Measurements from ENCODE around the gene ZC3H18. TPM values are rescaled to one million over a fixed set of nuclear protein-coding genes. Genes with fewer than 3 reads are reported as not detected.

The ZC3H18 gene
- 49.3 TPM for total RNA-seq (ENCODE audit: unreplicated experiment)
- long read RNA-seq, transcript ZC3H18-201 (18 exons, 3,729 nt) = major isoform, 7 of 15 reads
- long read RNA-seq, partial matches to known transcripts = 4 of 15 reads
- long read RNA-seq, other reads (novel, unspliced or antisense) = 3 of 15 reads

- TF ChIP-seq CTCF (IDR thresholded peaks at IDR 0.05; ENCODE audit: unreplicated experiment) = no peak
- no peaks in the 10 kb centered on the region for H3K9me3 Mint-ChIP-seq (ENCODE audit: unreplicated experiment)
- H3K27ac Mint-ChIP-seq (ENCODE audit: unreplicated experiment) = peak within 1 kb of the TSS; percentile 61
- peak; percentile 100 for DNase-seq (ENCODE audit: low spot score)
- H3K4me3 Mint-ChIP-seq (ENCODE audit: unreplicated experiment) = peak within 1 kb of the TSS; percentile 95
- H3K36me3 Mint-ChIP-seq (ENCODE audit: low read depth, unreplicated experiment) = no peaks in the 10 kb centered on the region
- peaks cover 8% of the 10 kb centered on the region for H3K27me3 Mint-ChIP-seq (ENCODE audit: unreplicated experiment)
- H3K4me1 Mint-ChIP-seq (ENCODE audit: unreplicated experiment) = peaks cover 14% of the 10 kb centered on the region
These were observed at the start of gene ZC3H18 for GRCh38 chr16:88569985-88570690. Gene ZC3H18 (plus strand): TSS chr16:88570403. CDS start chr16:88577124, 6,721 bp downstream.

GRCh38 chr16:88521674-88522073, 48.5 kb upstream of the ZC3H18 start:
- H3K36me3 Mint-ChIP-seq (ENCODE audit: low read depth, unreplicated experiment) = peaks cover 9% of the 10 kb centered on the region
- no peak overlapping the region for H3K4me3 Mint-ChIP-seq (ENCODE audit: unreplicated experiment)
- H3K9me3 Mint-ChIP-seq (ENCODE audit: unreplicated experiment) = no peaks in the 10 kb centered on the region
- peaks cover 8% of the 10 kb centered on the region for H3K4me1 Mint-ChIP-seq (ENCODE audit: unreplicated experiment)
- H3K27ac Mint-ChIP-seq (ENCODE audit: unreplicated experiment) = no peak overlapping the region
- DNase-seq (ENCODE audit: low spot score) = no peak
- H3K27me3 Mint-ChIP-seq (ENCODE audit: unreplicated experiment) = peaks cover 12% of the 10 kb centered on the region
- TF ChIP-seq CTCF (IDR thresholded peaks at IDR 0.05; ENCODE audit: unreplicated experiment) = no peak

DNA sequence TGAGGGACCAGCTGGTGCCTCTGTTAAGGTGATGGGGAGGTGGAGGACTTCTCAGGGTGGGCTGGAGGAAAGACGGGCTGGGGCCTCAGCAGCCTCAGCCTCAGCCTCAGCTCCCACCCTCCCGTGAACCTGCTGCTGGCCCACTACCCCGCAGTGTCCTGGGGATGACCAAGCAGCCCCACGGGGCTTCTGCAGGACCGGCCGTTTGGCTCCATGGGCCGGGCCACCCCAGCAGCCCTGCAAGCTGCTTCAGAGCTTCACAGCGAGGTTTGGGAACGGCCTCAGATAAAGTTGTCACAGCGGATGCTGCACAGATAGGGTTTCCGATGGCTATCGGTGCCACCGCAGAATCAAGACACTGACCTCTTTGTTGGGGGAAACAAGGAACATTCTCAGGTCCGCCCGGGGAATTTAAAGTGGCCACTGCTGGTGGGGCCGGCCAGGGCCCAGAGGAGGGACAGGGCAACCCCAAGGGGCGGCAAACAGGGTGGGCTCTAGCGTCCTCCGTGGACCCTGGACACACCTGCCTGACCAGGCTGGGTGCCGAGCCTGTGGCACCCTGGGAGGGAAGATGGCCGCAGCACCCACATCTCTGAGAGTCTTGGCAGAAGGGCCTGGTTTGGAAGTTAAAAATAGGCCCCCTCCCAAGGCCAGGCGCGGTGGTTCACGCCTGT, 47.8 kb upstream of the ZC3H18 start:
- Mint-ChIP-seq H3K4me1 (ENCODE audit: unreplicated experiment) (peaks cover 8% of the 10 kb centered on the region), H3K27me3 (ENCODE audit: unreplicated experiment) (peaks cover 8% of the 10 kb centered on the region), H3K4me3 (ENCODE audit: unreplicated experiment) (no peak overlapping the region), H3K36me3 (ENCODE audit: low read depth, unreplicated experiment) (peaks cover 9% of the 10 kb centered on the region), H3K27ac (ENCODE audit: unreplicated experiment) (no peak overlapping the region), H3K9me3 (ENCODE audit: unreplicated experiment) (no peaks in the 10 kb centered on the region)
- no peak for DNase-seq (ENCODE audit: low spot score)
- TF ChIP-seq CTCF (IDR thresholded peaks at IDR 0.05; ENCODE audit: unreplicated experiment) = no peak

- DNase-seq (ENCODE audit: low spot score) = no peak
- Mint-ChIP-seq H3K9me3 (ENCODE audit: unreplicated experiment) (no peaks in the 10 kb centered on the region), H3K36me3 (ENCODE audit: low read depth, unreplicated experiment) (peaks cover 5% of the 10 kb centered on the region), H3K4me1 (ENCODE audit: unreplicated experiment) (peaks cover 8% of the 10 kb centered on the region), H3K27me3 (ENCODE audit: unreplicated experiment) (peaks cover 8% of the 10 kb centered on the region), H3K4me3 (ENCODE audit: unreplicated experiment) (no peak overlapping the region), H3K27ac (ENCODE audit: unreplicated experiment) (no peak overlapping the region)
- TF ChIP-seq CTCF (IDR thresholded peaks at IDR 0.05; ENCODE audit: unreplicated experiment) = no peak
These were observed 46.7 kb upstream of the ZC3H18 start for GRCh38 chr16:88523309-88524161.

Data from endothelial cell (in vitro differentiated cells).